Activated T-cell treated with anti-CD3 and anti-CD28 coated beads, Interleukin-2, amount 50 U/mL, for 72 hours (primary cell): ENCODE results near the gene ZNF662. TPM values are rescaled to one million over a fixed set of nuclear protein-coding genes. Genes with fewer than 3 reads are reported as not detected.
"Not testable (repeated sequence)": the region's sequence is repeated elsewhere in the genome, so short reads cannot be mapped to it uniquely, and the experiment has no call there.

Experiments
- ATAC-seq, 2 donors: fragments of 150-1000 bp; cut with Tn5 transposase; replicated peaks in 1 of 2; 2 replicates each; pipeline ENCODE4 v1.10.0; 2021; ENCODE audit warnings: moderate library complexity in 2 of 2, mild to moderate bottlenecking in 1 of 2
- DNase-seq, 2 donors: peaks; one replicate each; pipeline ENCODE4 v3.0.0; 2021 to 2022; ENCODE audit warnings: mixed read lengths in 1 of 2
- H3K27ac Mint-ChIP-seq: one replicate; pipeline ENCODE4 v1.8.0; 2022; ENCODE audit warnings: mild to moderate bottlenecking, moderate library complexity, mixed read lengths
- H3K27me3 Mint-ChIP-seq: one replicate; pipeline ENCODE4 v1.8.0; 2022; ENCODE audit warnings: low read depth, mixed read lengths
- H3K36me3 Mint-ChIP-seq, 2 donors: one replicate each; pipeline ENCODE4 v1.8.0; 2022; ENCODE audit warnings: mixed read lengths in 2 of 2, mild to moderate bottlenecking in 1 of 2; ENCODE audit not compliant: insufficient read depth in 2 of 2
- H3K4me1 Mint-ChIP-seq: one replicate; pipeline ENCODE4 v1.8.0; 2022; ENCODE audit warnings: low read depth, mixed read lengths
- H3K4me3 Mint-ChIP-seq, 2 donors: one replicate each; pipeline ENCODE4 v1.8.0; 2022; ENCODE audit warnings: mild to moderate bottlenecking in 2 of 2, mixed read lengths in 2 of 2, moderate library complexity in 2 of 2
- H3K9me3 Mint-ChIP-seq, 2 donors: one replicate each; pipeline ENCODE4 v1.8.0; 2022; ENCODE audit warnings: mixed read lengths in 2 of 2
- total RNA-seq, 2 donors: library from RNA; stranded (reverse); gene quantifications; one replicate each; pipeline ENCODE4 v1.2.3, GENCODE V29; 2022

ZNF662 gene
- total RNA-seq, 2 donors from 2014 or later: 3.8 to 5.0 TPM

GRCh38 chr3:42876940-42877720, 28.8 kb upstream of the ZNF662 start:
- Mint-ChIP-seq H3K9me3 (no peaks in the 10 kb centered on the region), H3K4me1 (peaks cover 9% of the 10 kb centered on the region), H3K27me3 (peaks cover 8% of the 10 kb centered on the region), H3K36me3 (no peaks in the 10 kb centered on the region), H3K27ac (no peak overlapping the region), H3K4me3 (no peak overlapping the region)
- ATAC-seq: no peak
- DNase-seq: no peak

GRCh38 chr3:42877881-42878280, 28.1 kb upstream of the ZNF662 start:
- Mint-ChIP-seq H3K4me1 (peaks cover 9% of the 10 kb centered on the region), H3K27ac (no peak overlapping the region), H3K27me3 (peaks cover under 1% of the 10 kb centered on the region), H3K4me3 (no peak overlapping the region), H3K9me3 (no peaks in the 10 kb centered on the region), H3K36me3 (no peaks in the 10 kb centered on the region)
- no peak for DNase-seq
- ATAC-seq: no peak

- Mint-ChIP-seq H3K4me1 (peaks cover 9% of the 10 kb centered on the region), H3K27ac (peak overlapping the region; percentile 75), H3K9me3 (no peaks in the 10 kb centered on the region), H3K36me3 (no peaks in the 10 kb centered on the region), H3K27me3 (peaks cover 3% of the 10 kb centered on the region), H3K4me3 (peak overlapping the region; percentile 81 to 86)
- no peak for ATAC-seq
- no peak for DNase-seq
Measured at GRCh38 chr3:42880183-42880582, 25.8 kb upstream of the ZNF662 start.

- Mint-ChIP-seq H3K4me1 (peaks cover 9% of the 10 kb centered on the region), H3K4me3 (peak overlapping the region; percentile 81 to 86), H3K27me3 (peaks cover 6% of the 10 kb centered on the region), H3K9me3 (no peaks in the 10 kb centered on the region), H3K27ac (peak overlapping the region; percentile 10), H3K36me3 (no peaks in the 10 kb centered on the region)
- DNase-seq (peak; percentile 91 to 92), ATAC-seq (peak; percentile 99)
Measured at GRCh38 chr3:42880601-42881451, 25.1 kb upstream of the ZNF662 start.

- not testable (repeated sequence) for H3K9me3 Mint-ChIP-seq, H3K4me1 Mint-ChIP-seq, H3K4me3 Mint-ChIP-seq, H3K27ac Mint-ChIP-seq, H3K36me3 Mint-ChIP-seq, ATAC-seq
- DNase-seq: peak in 1 of 2 donors; percentile 7
- peaks cover 19% of the 10 kb centered on the region for H3K27me3 Mint-ChIP-seq
Measured at GRCh38 chr3:42883251-42883930, 22.6 kb upstream of the ZNF662 start.

- ATAC-seq (no peak), DNase-seq (no peak)
- Mint-ChIP-seq H3K4me1 (peaks cover 9% of the 10 kb centered on the region), H3K9me3 (no peaks in the 10 kb centered on the region), H3K27ac (no peak overlapping the region), H3K27me3 (peaks cover 28% of the 10 kb centered on the region), H3K36me3 (no peaks in the 10 kb centered on the region), H3K4me3 (no peak overlapping the region)
Measured at GRCh38 chr3:42884324-42884723, 21.6 kb upstream of the ZNF662 start.

- DNase-seq (no peak), ATAC-seq (no peak)
- Mint-ChIP-seq H3K4me3 (no peak overlapping the region), H3K27me3 (peaks cover 28% of the 10 kb centered on the region), H3K27ac (no peak overlapping the region), H3K36me3 (no peaks in the 10 kb centered on the region), H3K9me3 (no peaks in the 10 kb centered on the region), H3K4me1 (peaks cover 4% of the 10 kb centered on the region)
Measured at GRCh38 chr3:42886294-42886822, 19.6 kb upstream of the ZNF662 start.

GRCh38 chr3:42887084-42887483, 18.9 kb upstream of the ZNF662 start:
- no peak for ATAC-seq
- peaks cover 28% of the 10 kb centered on the region for H3K27me3 Mint-ChIP-seq
- H3K27ac Mint-ChIP-seq: no peak overlapping the region
- no peaks in the 10 kb centered on the region for H3K36me3 Mint-ChIP-seq
- no peaks in the 10 kb centered on the region for H3K9me3 Mint-ChIP-seq
- no peak for DNase-seq
- H3K4me3 Mint-ChIP-seq: no peak overlapping the region
- no peaks in the 10 kb centered on the region for H3K4me1 Mint-ChIP-seq

GRCh38 chr3:42891042-42891441, 14.9 kb upstream of the ZNF662 start:
- ATAC-seq: no peak
- Mint-ChIP-seq H3K36me3 (no peaks in the 10 kb centered on the region), H3K27ac (no peak overlapping the region), H3K9me3 (no peaks in the 10 kb centered on the region), H3K27me3 (peaks cover 22% of the 10 kb centered on the region), H3K4me3 (no peak overlapping the region), H3K4me1 (no peaks in the 10 kb centered on the region)
- DNase-seq: no peak

- no peak for ATAC-seq
- Mint-ChIP-seq H3K27ac (no peak overlapping the region), H3K27me3 (peaks cover 15% of the 10 kb centered on the region), H3K4me3 (no peak overlapping the region), H3K9me3 (no peaks in the 10 kb centered on the region), H3K36me3 (no peaks in the 10 kb centered on the region), H3K4me1 (no peaks in the 10 kb centered on the region)
- no peak for DNase-seq
Measured at GRCh38 chr3:42892169-42892568, 13.8 kb upstream of the ZNF662 start.

- no peaks in the 10 kb centered on the region for H3K9me3 Mint-ChIP-seq
- no peaks in the 10 kb centered on the region for H3K4me1 Mint-ChIP-seq
- no peak overlapping the region for H3K27ac Mint-ChIP-seq
- no peak overlapping the region for H3K4me3 Mint-ChIP-seq
- H3K36me3 Mint-ChIP-seq: no peaks in the 10 kb centered on the region
- ATAC-seq (no peak), DNase-seq (no peak)
- H3K27me3 Mint-ChIP-seq: peaks cover 11% of the 10 kb centered on the region
Measured at GRCh38 chr3:42892807-42893206, 13.1 kb upstream of the ZNF662 start.

- ATAC-seq: no peak
- no peaks in the 10 kb centered on the region for H3K36me3 Mint-ChIP-seq
Measured at GRCh38 chr3:42894698-42895579, 11.0 kb upstream of the ZNF662 start.

More at GRCh38 chr3:42894698-42895579, 11.0 kb upstream of the ZNF662 start:
- H3K4me1 Mint-ChIP-seq: no peaks in the 10 kb centered on the region
- DNase-seq: no peak
- H3K27me3 Mint-ChIP-seq: no peaks in the 10 kb centered on the region
- H3K9me3 Mint-ChIP-seq: no peaks in the 10 kb centered on the region
- no peak overlapping the region for H3K4me3 Mint-ChIP-seq
- H3K27ac Mint-ChIP-seq: no peak overlapping the region
